GM19023 (cell line): ENCODE measurements around the gene MROH8.
"Not testable (repeated sequence)": the region's sequence is repeated elsewhere in the genome, so short reads cannot be mapped to it uniquely, and the experiment has no call there.

Experiments used
- ATAC-seq: cut with Tn5 transposase; IDR thresholded peaks from one replicate; pipeline ENCODE4 v1.9.1; 2021; ENCODE audit warnings: mild to moderate bottlenecking, moderate library complexity; ENCODE audit not compliant: unreplicated experiment

Gene MROH8

GRCh38 chr20:37095599-37096414 is 83.5 kb downstream of the MROH8 start, which contains the start of gene RBL1:
TSS of gene RBL1 (minus strand) at chr20:37095997. CDS start at chr20:37095928, 69 bp downstream.
- ATAC-seq = peak; percentile 74

- peak; percentile 4 for ATAC-seq
Observed at GRCh38 chr20:37095108-37095598, 84.2 kb downstream of the MROH8 start.

GRCh38 chr20:37090407-37090806 is 88.9 kb downstream of the MROH8 start:
- ATAC-seq = no peak

GRCh38 chr20:37081717-37082289 is 97.5 kb downstream of the MROH8 start:
- ATAC-seq = no peak

DNA sequence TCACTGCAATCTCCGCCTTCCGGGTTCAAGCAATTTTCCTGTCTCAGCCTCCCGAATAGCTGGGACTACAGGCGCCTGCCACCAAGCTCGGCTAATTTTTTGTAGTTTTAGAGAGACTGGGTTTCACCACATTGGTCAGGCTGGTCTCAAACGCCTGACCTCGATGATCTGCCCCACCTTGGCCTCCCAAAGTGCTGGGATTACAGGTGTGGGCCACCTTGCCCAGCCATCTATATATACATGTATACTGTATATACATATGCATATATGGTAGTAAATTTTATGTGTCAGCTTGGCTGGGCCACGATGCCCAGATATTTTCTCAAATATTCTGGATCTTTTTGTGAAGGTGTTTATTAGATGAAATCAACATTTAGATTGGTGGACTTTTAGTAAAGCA is 102.3 kb downstream of the MROH8 start:
- ATAC-seq = no peak

- no peak for ATAC-seq
Observed at GRCh38 chr20:37075932-37076685, 103.2 kb downstream of the MROH8 start.

DNA sequence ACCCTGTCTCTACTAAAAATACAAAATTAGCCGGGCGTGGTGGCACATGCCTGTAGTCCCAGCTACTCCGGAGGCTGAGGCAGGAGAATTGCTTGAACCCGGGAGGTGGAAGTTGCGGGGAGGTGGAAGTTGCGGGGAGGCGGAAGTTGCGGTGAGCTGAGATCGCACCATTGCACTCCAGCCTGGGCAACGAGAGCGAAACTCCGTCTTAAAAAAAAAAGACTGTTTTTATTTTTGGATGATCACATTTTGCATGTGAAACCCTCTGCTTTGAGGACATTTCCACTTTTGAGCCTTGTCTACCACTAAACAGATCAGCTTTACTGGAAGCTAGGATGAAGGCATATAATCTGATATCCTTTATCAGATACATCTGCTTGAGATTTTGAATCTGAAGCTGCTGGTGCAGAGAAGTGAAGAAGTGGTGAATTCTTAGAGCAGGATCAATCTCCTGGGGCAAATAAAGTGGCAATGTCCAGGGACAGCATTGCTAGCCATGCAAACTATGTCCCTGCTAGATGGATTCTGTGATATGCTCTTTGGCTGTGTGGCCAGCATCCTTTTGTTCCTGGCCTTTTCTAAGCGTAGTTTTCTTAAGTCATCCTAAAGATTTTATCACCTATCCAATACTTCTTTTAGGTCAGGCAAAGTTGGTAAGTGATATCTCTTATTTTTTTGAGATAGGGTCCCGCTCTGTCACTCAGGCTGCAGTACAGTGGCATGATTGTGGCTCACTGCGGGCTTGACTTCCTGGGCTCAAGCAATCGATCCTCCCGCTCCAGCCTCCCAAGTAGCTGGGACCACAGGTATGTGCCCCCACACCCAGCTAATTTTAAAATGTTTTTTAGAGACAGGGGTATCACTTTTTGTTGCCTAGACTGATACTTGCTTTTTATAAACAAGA is 106.8 kb downstream of the MROH8 start:
- ATAC-seq = no peak

GRCh38 chr20:37071481-37071911 is 107.9 kb downstream of the MROH8 start:
- no peak for ATAC-seq

GRCh38 chr20:37069563-37069962 is 109.8 kb downstream of the MROH8 start:
- not testable (repeated sequence) for ATAC-seq

GRCh38 chr20:37066168-37066567 is 113.2 kb downstream of the MROH8 start:
- ATAC-seq = no peak

DNA sequence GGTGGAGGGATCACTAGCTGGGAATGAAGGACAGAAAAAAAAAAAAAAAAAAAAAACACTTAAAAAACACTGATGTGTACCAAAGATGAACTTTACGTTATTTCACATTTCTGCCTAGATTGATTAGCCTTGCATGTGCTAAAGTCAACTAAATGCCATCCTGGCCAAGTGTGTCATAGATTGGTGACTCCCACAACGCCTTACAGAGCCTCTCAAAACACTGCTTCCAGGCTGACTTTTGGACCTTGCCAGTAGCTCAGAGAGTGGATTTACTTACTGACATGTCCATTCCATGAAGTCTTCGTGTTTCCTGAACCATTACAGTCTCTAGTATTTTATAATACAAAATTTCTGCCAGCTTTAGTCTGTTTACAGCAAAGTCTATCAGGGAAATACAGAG is 124.1 kb downstream of the MROH8 start:
- ATAC-seq = no peak

GRCh38 chr20:37053230-37053950 is 126.0 kb downstream of the MROH8 start:
- ATAC-seq = no peak
